Activated naive CD4-positive, alpha-beta T cell treated with anti-CD3 and anti-CD28 coated beads, Interleukin-2, amount 50 U/mL, for 24 hours (primary cell): ENCODE results near the gene TAF11L6.
"Not testable (repeated sequence)": the region's sequence is repeated elsewhere in the genome, so short reads cannot be mapped to it uniquely, and the experiment has no call there.

Experiments
- H3K27ac Mint-ChIP-seq: one replicate; pipeline ENCODE4 v1.8.0; 2021; ENCODE audit warnings: mild to moderate bottlenecking, mixed read lengths
- H3K27me3 Mint-ChIP-seq: one replicate; pipeline ENCODE4 v1.8.0; 2021; ENCODE audit warnings: mixed read lengths
- H3K36me3 Mint-ChIP-seq: one replicate; pipeline ENCODE4 v1.8.0; 2021; ENCODE audit warnings: mixed read lengths
- H3K4me1 Mint-ChIP-seq: one replicate; pipeline ENCODE4 v1.8.0; 2021; ENCODE audit warnings: mixed read lengths
- H3K4me3 Mint-ChIP-seq: one replicate; pipeline ENCODE4 v1.8.0; 2021; ENCODE audit warnings: mild to moderate bottlenecking, mixed read lengths
- H3K9me3 Mint-ChIP-seq: one replicate; pipeline ENCODE4 v1.8.0; 2021; ENCODE audit warnings: mixed read lengths

Gene TAF11L6

DNA sequence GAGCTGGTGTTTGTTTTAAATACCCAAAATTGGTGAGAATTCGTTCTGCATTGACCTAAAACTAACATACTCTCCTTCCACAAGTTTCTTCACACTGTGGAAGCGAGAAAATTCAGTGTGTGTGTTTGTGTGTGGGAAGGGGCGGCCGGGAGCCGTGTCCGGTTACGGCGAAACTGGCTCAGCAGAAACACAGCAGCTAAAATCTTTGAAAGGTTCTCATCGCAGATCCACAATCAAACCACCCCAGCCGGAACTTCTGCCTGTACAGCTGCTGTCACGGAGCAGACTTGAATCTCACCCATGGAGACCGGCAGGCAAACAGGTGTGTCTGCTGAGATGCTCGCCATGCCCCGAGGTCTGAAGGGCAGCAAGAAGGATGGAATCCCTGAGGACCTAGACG lies at the start of gene TAF11L6:
Gene TAF11L6 (plus strand): TSS at position 301 of the 400 bp plus-strand sequence.
- not testable (repeated sequence) for H3K4me3 Mint-ChIP-seq, H3K36me3 Mint-ChIP-seq, H3K27ac Mint-ChIP-seq, H3K27me3 Mint-ChIP-seq, H3K4me1 Mint-ChIP-seq, H3K9me3 Mint-ChIP-seq

GRCh38 chr5:17481378-17481777 lies 47.1 kb upstream of the TAF11L6 start:
- H3K9me3 Mint-ChIP-seq: peaks cover 5% of the 10 kb centered on the region
- H3K27me3 Mint-ChIP-seq: no peaks in the 10 kb centered on the region
- H3K36me3 Mint-ChIP-seq: no peaks in the 10 kb centered on the region
- H3K27ac Mint-ChIP-seq: no peak overlapping the region
- no peaks in the 10 kb centered on the region for H3K4me1 Mint-ChIP-seq
- H3K4me3 Mint-ChIP-seq: no peak overlapping the region

- H3K27me3 Mint-ChIP-seq: no peaks in the 10 kb centered on the region
- H3K36me3 Mint-ChIP-seq: no peaks in the 10 kb centered on the region
- H3K4me1 Mint-ChIP-seq: no peaks in the 10 kb centered on the region
- H3K27ac Mint-ChIP-seq: no peak overlapping the region
- no peak overlapping the region for H3K4me3 Mint-ChIP-seq
- peaks cover 5% of the 10 kb centered on the region for H3K9me3 Mint-ChIP-seq
Observed at GRCh38 chr5:17482790-17483189, 45.7 kb upstream of the TAF11L6 start.

DNA sequence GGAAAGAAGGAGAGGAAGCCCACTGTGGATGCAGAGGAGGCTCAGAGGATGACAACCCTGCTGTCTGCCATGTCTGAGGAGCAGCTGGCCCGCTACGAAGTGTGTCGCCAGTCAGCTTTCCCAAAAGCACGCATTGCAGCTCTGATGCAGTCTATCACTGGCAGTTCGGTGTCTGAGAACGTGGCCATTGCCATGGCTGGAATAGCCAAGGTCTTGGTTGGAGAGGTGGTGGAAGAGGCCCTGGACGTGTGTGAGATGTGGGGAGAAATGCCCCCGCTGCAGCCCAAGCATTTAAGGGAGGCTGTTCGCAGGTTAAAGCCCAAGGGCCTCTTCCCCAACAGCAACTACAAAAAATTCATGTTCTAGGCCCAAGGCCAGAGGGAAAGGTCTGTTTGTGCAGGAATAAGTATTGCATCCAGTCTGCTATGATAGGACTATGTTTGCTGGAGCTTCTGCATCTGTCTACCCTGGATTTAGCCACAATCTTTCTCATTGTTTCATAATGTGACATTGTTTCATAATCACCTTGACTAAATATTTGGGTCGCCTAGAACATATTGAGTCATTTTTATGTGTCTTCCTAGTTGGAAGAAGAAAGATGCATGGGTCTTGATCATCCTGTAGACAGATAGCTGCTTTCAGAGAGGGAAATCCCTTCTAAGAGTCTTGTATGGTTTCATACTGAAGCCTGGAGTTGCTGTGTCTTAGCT lies 41.9 kb upstream of the TAF11L6 start:
- not testable (repeated sequence) for H3K4me3 Mint-ChIP-seq, H3K36me3 Mint-ChIP-seq

DNA sequence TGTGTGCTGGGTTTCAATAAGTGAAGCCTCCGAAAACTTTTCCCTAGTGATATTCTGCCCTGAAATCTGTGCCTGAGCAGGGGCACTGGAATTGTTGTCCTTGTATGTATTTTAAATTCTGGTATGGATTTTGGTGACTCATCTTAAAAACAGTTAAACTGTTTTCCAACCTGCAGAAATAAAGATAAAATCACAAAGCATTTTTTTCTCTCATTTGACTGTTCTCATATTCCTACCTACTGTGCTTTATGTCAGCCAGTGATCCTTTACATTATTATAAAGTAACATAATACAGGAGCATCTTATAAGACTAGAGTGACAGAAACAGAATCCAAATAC lies 41.3 kb upstream of the TAF11L6 start:
- Mint-ChIP-seq H3K4me1 (no peaks in the 10 kb centered on the region), H3K27me3 (no peaks in the 10 kb centered on the region), H3K27ac (no peak overlapping the region), H3K9me3 (no peaks in the 10 kb centered on the region), H3K4me3 (no peak overlapping the region), H3K36me3 (no peaks in the 10 kb centered on the region)

More for the DNA sequence above, 41.9 kb upstream of the TAF11L6 start:
- not testable (repeated sequence) for H3K4me1 Mint-ChIP-seq, H3K27ac Mint-ChIP-seq, H3K9me3 Mint-ChIP-seq, H3K27me3 Mint-ChIP-seq

- not testable (repeated sequence) for H3K27ac Mint-ChIP-seq, H3K4me3 Mint-ChIP-seq, H3K4me1 Mint-ChIP-seq, H3K36me3 Mint-ChIP-seq, H3K9me3 Mint-ChIP-seq, H3K27me3 Mint-ChIP-seq
Observed at GRCh38 chr5:17491257-17491656, 37.2 kb upstream of the TAF11L6 start.

DNA sequence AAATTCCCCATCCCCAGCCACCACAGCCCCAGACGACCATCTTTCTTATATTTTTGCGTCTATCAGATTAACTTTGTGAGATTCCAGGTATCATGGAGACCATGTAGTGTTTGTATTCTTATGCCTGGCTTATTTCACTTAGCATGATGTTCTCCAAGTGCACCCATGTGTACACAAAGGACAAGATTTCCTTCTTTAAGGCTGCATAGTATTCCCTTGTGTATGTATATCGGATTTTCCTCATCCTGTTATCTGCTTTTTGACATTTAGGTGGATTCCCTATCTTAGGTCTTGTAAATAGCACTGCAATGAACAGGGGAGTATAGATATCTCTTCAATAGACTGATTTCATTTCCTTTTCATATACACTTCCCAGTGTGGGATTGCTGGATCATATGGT lies 35.7 kb upstream of the TAF11L6 start:
- H3K27ac Mint-ChIP-seq: no peak overlapping the region
- no peaks in the 10 kb centered on the region for H3K36me3 Mint-ChIP-seq
- no peaks in the 10 kb centered on the region for H3K27me3 Mint-ChIP-seq
- H3K4me1 Mint-ChIP-seq: no peaks in the 10 kb centered on the region
- no peak overlapping the region for H3K4me3 Mint-ChIP-seq
- peaks cover 5% of the 10 kb centered on the region for H3K9me3 Mint-ChIP-seq

GRCh38 chr5:17497446-17497845 lies 31.0 kb upstream of the TAF11L6 start:
- H3K4me1 Mint-ChIP-seq: no peaks in the 10 kb centered on the region
- no peaks in the 10 kb centered on the region for H3K27me3 Mint-ChIP-seq
- no peaks in the 10 kb centered on the region for H3K36me3 Mint-ChIP-seq
- H3K27ac Mint-ChIP-seq: no peak overlapping the region
- H3K4me3 Mint-ChIP-seq: no peak overlapping the region
- peaks cover 5% of the 10 kb centered on the region for H3K9me3 Mint-ChIP-seq

DNA sequence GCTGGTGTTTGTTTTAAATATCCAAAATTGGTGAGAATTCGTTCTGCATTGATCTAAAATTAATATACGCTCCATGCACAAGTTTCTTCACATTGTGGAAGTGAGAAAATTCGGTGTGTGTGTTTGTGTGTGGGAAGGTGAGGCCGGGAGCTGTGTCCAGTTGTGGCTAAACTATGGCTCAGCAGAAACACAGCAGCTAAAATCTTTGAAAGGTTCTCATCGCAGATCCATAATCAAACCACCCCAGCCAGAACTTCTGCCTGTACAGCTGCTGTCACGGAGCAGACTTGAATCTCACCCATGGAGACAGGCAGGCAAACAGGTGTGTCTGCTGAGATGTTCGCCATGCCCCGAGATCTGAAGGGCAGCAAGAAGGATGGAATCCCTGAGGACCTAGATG lies 30.5 kb upstream of the TAF11L6 start, which contains the start of gene TAF11L2:
Gene TAF11L2 (plus strand): TSS at position 301 of the 400 bp plus-strand sequence.
- not testable (repeated sequence) for H3K9me3 Mint-ChIP-seq, H3K4me3 Mint-ChIP-seq, H3K4me1 Mint-ChIP-seq, H3K27me3 Mint-ChIP-seq, H3K27ac Mint-ChIP-seq, H3K36me3 Mint-ChIP-seq

DNA sequence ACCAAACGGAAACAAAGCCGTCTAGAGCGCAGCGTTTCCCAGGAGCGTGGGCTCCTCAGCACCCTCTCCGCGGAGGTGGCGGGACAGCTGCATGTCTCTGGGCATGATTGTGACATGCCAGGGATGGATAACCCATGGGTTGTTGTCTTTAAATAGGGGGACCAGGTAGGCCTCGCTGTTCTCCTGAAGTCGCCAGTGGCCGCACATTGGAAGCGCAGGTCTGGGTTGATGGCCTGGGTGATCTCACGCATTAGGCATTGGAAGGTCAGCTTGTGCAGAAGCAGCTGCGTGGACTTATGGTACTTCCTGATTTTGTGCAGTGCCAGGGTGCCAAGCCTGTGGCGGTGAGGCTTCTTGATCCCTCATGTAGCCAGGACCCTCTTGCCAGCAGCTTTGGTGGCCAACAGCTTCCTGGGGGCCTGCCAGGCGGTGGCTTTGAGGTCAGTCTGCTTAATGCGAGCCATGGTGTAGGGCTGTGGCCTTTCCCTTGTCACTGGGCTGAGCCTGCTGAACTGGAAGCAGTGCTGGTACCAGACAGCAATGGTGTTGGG lies 16.6 kb upstream of the TAF11L6 start:
- H3K27me3 Mint-ChIP-seq: no peaks in the 10 kb centered on the region
- no peaks in the 10 kb centered on the region for H3K4me1 Mint-ChIP-seq
- no peaks in the 10 kb centered on the region for H3K9me3 Mint-ChIP-seq

DNA sequence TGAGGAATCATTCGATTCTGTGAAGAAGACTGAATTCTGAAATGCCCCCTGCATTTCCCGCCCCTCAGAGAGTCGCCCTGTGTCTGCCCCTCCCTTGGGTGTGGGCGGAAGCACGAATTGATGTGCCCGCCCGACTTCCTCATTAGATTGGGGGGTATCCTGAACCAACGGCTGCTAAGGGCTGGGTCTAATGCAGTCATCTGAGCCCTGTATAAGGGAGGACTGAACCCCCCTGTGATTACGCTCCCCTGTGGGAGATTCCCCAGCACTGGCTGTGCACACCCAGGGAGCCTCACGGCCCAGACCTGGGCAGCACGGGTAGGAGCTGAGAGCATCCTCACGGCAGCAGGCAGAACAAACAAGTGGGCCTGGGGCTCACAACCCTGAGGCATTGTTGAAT lies 10.9 kb upstream of the TAF11L6 start:
- H3K4me3 Mint-ChIP-seq, H3K27ac Mint-ChIP-seq, H3K27me3 Mint-ChIP-seq, H3K4me1 Mint-ChIP-seq, H3K36me3 Mint-ChIP-seq, H3K9me3 Mint-ChIP-seq: not testable (repeated sequence)

More for the DNA sequence above, 16.6 kb upstream of the TAF11L6 start:
- Mint-ChIP-seq H3K27ac (no peak overlapping the region), H3K4me3 (no peak overlapping the region), H3K36me3 (no peaks in the 10 kb centered on the region)

- not testable (repeated sequence) for H3K4me3 Mint-ChIP-seq, H3K36me3 Mint-ChIP-seq, H3K27ac Mint-ChIP-seq, H3K27me3 Mint-ChIP-seq, H3K4me1 Mint-ChIP-seq, H3K9me3 Mint-ChIP-seq
Observed at GRCh38 chr5:17518067-17518466, 10.4 kb upstream of the TAF11L6 start, which contains the start of gene TAF11L3. TSS of gene TAF11L3 (plus strand) at chr5:17518367.

GRCh38 chr5:17519508-17519907 lies 9.0 kb upstream of the TAF11L6 start:
- not testable (repeated sequence) for H3K4me3 Mint-ChIP-seq, H3K4me1 Mint-ChIP-seq, H3K9me3 Mint-ChIP-seq, H3K27me3 Mint-ChIP-seq, H3K27ac Mint-ChIP-seq, H3K36me3 Mint-ChIP-seq

DNA sequence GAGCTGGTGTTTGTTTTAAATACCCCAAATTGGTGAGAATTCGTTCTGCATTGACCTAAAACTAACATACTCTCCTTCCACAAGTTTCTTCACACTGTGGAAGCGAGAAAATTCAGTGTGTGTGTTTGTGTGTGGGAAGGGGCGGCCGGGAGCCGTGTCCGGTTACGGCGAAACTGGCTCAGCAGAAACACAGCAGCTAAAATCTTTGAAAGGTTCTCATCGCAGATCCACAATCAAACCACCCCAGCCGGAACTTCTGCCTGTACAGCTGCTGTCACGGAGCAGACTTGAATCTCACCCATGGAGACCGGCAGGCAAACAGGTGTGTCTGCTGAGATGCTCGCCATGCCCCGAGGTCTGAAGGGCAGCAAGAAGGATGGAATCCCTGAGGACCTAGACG lies 7.0 kb upstream of the TAF11L6 start, which contains the start of gene TAF11L4:
Gene TAF11L4 (plus strand): TSS at position 301 of the 400 bp plus-strand sequence.
- not testable (repeated sequence) for H3K4me1 Mint-ChIP-seq, H3K27ac Mint-ChIP-seq, H3K4me3 Mint-ChIP-seq, H3K27me3 Mint-ChIP-seq, H3K9me3 Mint-ChIP-seq, H3K36me3 Mint-ChIP-seq

DNA sequence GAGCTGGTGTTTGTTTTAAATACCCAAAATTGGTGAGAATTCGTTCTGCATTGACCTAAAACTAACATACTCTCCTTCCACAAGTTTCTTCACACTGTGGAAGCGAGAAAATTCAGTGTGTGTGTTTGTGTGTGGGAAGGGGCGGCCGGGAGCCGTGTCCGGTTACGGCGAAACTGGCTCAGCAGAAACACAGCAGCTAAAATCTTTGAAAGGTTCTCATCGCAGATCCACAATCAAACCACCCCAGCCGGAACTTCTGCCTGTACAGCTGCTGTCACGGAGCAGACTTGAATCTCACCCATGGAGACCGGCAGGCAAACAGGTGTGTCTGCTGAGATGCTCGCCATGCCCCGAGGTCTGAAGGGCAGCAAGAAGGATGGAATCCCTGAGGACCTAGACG lies 3.5 kb upstream of the TAF11L6 start, which contains the start of gene TAF11L5:
Gene TAF11L5 (plus strand): TSS at position 301 of the 400 bp plus-strand sequence.
- not testable (repeated sequence) for H3K4me1 Mint-ChIP-seq, H3K9me3 Mint-ChIP-seq, H3K4me3 Mint-ChIP-seq, H3K36me3 Mint-ChIP-seq, H3K27ac Mint-ChIP-seq, H3K27me3 Mint-ChIP-seq

GRCh38 chr5:17526504-17526903 lies 2.0 kb upstream of the TAF11L6 start:
- not testable (repeated sequence) for H3K9me3 Mint-ChIP-seq, H3K4me3 Mint-ChIP-seq, H3K27me3 Mint-ChIP-seq, H3K27ac Mint-ChIP-seq, H3K4me1 Mint-ChIP-seq, H3K36me3 Mint-ChIP-seq
